B cell (primary cell): ENCODE results near the gene SPACA4.

Experiments used
- CTCF ChIP-seq: fragments of 200-600 bp; IDR thresholded peaks from one replicate; pipeline ENCODE4 v1.8.0; 2022; ENCODE audit warnings: antibody characterized with exemption, mild to moderate bottlenecking
- EZH2 ChIP-seq: IDR thresholded peaks from 2 replicates; pipeline ENCODE4 v1.6.1; 2012; ENCODE audit warnings: borderline replicate concordance, low read depth, mild to moderate bottlenecking, moderate library complexity, low read length; ENCODE audit not compliant: insufficient read depth, poor library complexity, severe bottlenecking

GRCh38 chr19:48588670-48589401 is 17.7 kb upstream of the SPACA4 start:
- TF ChIP-seq EZH2 (no peak), CTCF (peak; percentile 94)
